Measurements from ENCODE around the gene SCGB1C1. TPM values are rescaled to one million over a fixed set of nuclear protein-coding genes. Genes with fewer than 3 reads are reported as not detected.

SCGB1C1 gene
- polyA plus RNA-seq, 1 experiment, result not detected

DNA sequence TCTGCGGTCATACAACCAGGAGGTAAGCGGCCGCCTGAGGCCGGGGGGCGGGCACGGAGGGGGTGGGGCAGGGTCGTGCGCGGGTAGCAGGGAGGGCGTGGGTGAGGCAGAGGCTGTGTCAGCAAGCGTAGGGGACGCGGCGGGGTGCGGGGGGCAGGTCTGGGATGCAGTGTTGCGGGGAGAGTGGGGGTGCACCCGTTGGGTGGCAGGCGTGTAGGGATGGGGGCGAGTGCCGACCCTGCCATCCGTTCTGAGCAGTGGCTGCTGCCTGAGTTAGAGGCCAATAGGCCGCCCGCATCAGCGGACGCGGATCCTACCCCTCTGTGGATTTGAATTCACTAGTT is 16.0 kb downstream of the SCGB1C1 start:
- ChIA-PET CTCF (interaction anchor here (0.9 to 1.6 kb wide), 3 partner anchors 127 to 240 kb away, joined by 3 read pairs; no protein-coding TSS in a partner anchor), POLR2A (interaction anchor here (0.7 kb wide), 1 partner anchor 570 kb away, joined by 21 read pairs; no protein-coding TSS in a partner anchor)
- Histone ChIP-seq H3K36me3 (ENCODE audit: control insufficient read depth, insufficient read depth, low read length) (peaks cover 55% of the 10 kb centered on the region), H3K4me3 (ENCODE audit: low read depth, low read length) (peak overlapping the region; percentile 96), H3K27me3 (ENCODE audit: control insufficient read depth, insufficient read depth, low read length) (no peaks in the 10 kb centered on the region)
- DNase-seq (ENCODE audit: low read depth), result no peak
- TF ChIP-seq, protein P1, sequence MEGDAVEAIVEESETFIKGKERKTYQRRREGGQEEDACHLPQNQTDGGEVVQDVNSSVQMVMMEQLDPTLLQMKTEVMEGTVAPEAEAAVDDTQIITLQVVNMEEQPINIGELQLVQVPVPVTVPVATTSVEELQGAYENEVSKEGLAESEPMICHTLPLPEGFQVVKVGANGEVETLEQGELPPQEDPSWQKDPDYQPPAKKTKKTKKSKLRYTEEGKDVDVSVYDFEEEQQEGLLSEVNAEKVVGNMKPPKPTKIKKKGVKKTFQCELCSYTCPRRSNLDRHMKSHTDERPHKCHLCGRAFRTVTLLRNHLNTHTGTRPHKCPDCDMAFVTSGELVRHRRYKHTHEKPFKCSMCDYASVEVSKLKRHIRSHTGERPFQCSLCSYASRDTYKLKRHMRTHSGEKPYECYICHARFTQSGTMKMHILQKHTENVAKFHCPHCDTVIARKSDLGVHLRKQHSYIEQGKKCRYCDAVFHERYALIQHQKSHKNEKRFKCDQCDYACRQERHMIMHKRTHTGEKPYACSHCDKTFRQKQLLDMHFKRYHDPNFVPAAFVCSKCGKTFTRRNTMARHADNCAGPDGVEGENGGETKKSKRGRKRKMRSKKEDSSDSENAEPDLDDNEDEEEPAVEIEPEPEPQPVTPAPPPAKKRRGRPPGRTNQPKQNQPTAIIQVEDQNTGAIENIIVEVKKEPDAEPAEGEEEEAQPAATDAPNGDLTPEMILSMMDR (IDR thresholded peaks at IDR 0.05; ENCODE audit: insufficient read depth, low read depth, low read length), result no peak

- POLR2A ChIA-PET, result no interaction called here
- no peaks in the 10 kb centered on the region for H3K27me3 ChIP-seq (ENCODE audit: control insufficient read depth, insufficient read depth, low read length)
- H3K36me3 ChIP-seq (ENCODE audit: control insufficient read depth, insufficient read depth, low read length), result peaks cover 54% of the 10 kb centered on the region
- no peak for DNase-seq (ENCODE audit: low read depth)
- CTCF ChIA-PET, result interaction anchor here (1.3 to 1.6 kb wide), 2 partner anchors 236 to 239 kb away, joined by 3 read pairs; no protein-coding TSS in a partner anchor
- TF ChIP-seq, protein P1 (IDR thresholded peaks at IDR 0.05; ENCODE audit: insufficient read depth, low read depth, low read length), result no peak
- peak overlapping the region; percentile 96 for H3K4me3 ChIP-seq (ENCODE audit: low read depth, low read length)
These were observed 16.6 kb downstream of the SCGB1C1 start for GRCh38 chr11:209275-210121.

- peak overlapping the region; percentile 96 for H3K4me3 ChIP-seq (ENCODE audit: low read depth, low read length)
- CTCF ChIA-PET, result interaction anchor here (1.3 kb wide), 1 partner anchor 238 kb away, joined by 3 read pairs; no protein-coding TSS in a partner anchor
These were observed 17.4 kb downstream of the SCGB1C1 start for GRCh38 chr11:210122-210802.

DNA sequence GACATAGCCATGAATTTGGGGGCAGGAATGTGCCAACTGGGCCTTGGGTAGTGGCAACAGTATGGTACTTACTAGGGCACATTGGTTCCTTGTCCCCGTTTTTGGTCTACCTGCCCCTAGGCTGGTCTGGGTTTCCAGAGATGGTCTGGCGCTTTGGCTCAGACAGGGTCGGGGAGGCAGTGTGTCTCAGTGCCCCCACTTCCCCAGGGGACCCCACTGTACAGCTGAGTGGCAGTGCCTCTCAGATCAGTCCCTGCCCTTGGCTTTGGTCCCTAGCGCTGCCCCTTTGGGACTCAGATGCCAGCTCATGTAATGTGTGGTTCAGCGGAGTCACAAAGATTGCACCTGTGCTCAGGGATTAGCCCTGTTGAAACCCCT is 17.9 kb downstream of the SCGB1C1 start:
- no peak overlapping the region for H3K4me3 ChIP-seq (ENCODE audit: low read depth, low read length)
- H3K36me3 ChIP-seq (ENCODE audit: control insufficient read depth, insufficient read depth, low read length), result peaks cover 49% of the 10 kb centered on the region

More at GRCh38 chr11:210122-210802, 17.4 kb downstream of the SCGB1C1 start:
- no peaks in the 10 kb centered on the region for H3K27me3 ChIP-seq (ENCODE audit: control insufficient read depth, insufficient read depth, low read length)
- DNase-seq (ENCODE audit: low read depth), result peak; percentile 57
- POLR2A ChIA-PET, result no interaction called here
- peaks cover 50% of the 10 kb centered on the region for H3K36me3 ChIP-seq (ENCODE audit: control insufficient read depth, insufficient read depth, low read length)
- TF ChIP-seq, protein P1 (IDR thresholded peaks at IDR 0.05; ENCODE audit: insufficient read depth, low read depth, low read length), result no peak

More for the DNA sequence above, 17.9 kb downstream of the SCGB1C1 start:
- TF ChIP-seq, protein P1 (IDR thresholded peaks at IDR 0.05; ENCODE audit: insufficient read depth, low read depth, low read length), result no peak
- ChIA-PET POLR2A (no interaction called here), CTCF (no interaction called here)
- DNase-seq (ENCODE audit: low read depth), result no peak
- no peaks in the 10 kb centered on the region for H3K27me3 ChIP-seq (ENCODE audit: control insufficient read depth, insufficient read depth, low read length)

Measured in BJ (cell line).